Uterus (tissue), 2 donors: ENCODE data around the gene SUCLG2.

ENCODE experiments used
- POLR2A ChIP-seq, 2 donors: fragments of 450-650 bp; IDR thresholded peaks; one replicate each; pipeline ENCODE4 v1.6.1; 2016; ENCODE audit warnings: antibody characterized with exemption in 2 of 2, mild to moderate bottlenecking in 1 of 2, moderate library complexity in 1 of 2
- TF ChIP-seq, protein P1 (sequence below), 4 experiments: fragments of 200-600 bp in 2 of 4; fragments of 450-650 bp in 2 of 4; sonication (generic) in 2 of 4; IDR thresholded peaks; one replicate each; pipeline ENCODE4 v1.5.1; 2016 to 2019; ENCODE audit warnings: antibody characterized with exemption in 4 of 4, mild to moderate bottlenecking in 2 of 4, moderate library complexity in 1 of 4

DNA sequence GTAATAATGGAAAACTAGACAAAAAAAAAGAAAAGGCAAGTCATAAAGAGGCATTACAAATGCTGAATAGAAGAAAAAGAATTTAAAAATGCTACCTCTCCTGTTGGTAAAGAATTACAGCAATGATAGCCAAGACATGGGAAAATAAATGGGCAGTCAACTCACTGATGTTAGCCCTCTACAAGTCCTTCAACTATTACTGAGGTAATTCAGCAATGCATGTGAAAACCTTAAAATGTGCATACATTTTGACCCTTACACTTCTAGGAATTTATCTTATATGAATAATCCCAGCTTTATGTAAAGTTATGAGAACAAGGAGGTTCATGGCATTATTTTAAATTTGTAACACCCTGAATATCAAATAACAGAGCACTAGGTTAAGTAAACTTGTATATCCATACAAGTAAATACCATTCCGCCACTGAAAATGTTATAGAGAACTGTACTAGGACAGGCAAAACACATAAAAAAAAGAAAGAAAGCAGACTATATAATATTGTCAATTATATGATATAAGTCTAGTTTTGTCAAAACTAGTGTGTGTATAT lies 166.8 kb downstream of the SUCLG2 start:
- no peak for TF ChIP-seq POLR2A (IDR thresholded peaks at IDR 0.05)
- TF ChIP-seq, protein P1, sequence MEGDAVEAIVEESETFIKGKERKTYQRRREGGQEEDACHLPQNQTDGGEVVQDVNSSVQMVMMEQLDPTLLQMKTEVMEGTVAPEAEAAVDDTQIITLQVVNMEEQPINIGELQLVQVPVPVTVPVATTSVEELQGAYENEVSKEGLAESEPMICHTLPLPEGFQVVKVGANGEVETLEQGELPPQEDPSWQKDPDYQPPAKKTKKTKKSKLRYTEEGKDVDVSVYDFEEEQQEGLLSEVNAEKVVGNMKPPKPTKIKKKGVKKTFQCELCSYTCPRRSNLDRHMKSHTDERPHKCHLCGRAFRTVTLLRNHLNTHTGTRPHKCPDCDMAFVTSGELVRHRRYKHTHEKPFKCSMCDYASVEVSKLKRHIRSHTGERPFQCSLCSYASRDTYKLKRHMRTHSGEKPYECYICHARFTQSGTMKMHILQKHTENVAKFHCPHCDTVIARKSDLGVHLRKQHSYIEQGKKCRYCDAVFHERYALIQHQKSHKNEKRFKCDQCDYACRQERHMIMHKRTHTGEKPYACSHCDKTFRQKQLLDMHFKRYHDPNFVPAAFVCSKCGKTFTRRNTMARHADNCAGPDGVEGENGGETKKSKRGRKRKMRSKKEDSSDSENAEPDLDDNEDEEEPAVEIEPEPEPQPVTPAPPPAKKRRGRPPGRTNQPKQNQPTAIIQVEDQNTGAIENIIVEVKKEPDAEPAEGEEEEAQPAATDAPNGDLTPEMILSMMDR (IDR thresholded peaks at IDR 0.05) = no peak
